Thymus (tissue), 11 donors: ENCODE measurements around the gene METTL16. TPM values are rescaled to one million over a fixed set of nuclear protein-coding genes. Genes with fewer than 3 reads are reported as not detected.
"Not testable (repeated sequence)": the region's sequence is repeated elsewhere in the genome, so short reads cannot be mapped to it uniquely, and the experiment has no call there.

Source experiments
- DNase-seq, 9 donors: peaks; one replicate each; pipeline ENCODE4 v3.0.0-alpha.2; 2013; ENCODE audit warnings: low spot score in 9 of 9, low read depth in 6 of 9, missing footprints in 1 of 9
- H3K27ac ChIP-seq, 2 donors: one replicate each; pipeline ENCODE4 v1.5.1; 2013; ENCODE audit warnings: control low read depth in 1 of 2, low read depth in 1 of 2, low read length in 1 of 2, mild to moderate bottlenecking in 1 of 2, moderate library complexity in 1 of 2
- H3K27me3 ChIP-seq, 2 donors: one replicate each; pipeline ENCODE4 v1.5.1; 2013; ENCODE audit warnings: low read length in 1 of 2; ENCODE audit not compliant: control insufficient read depth in 2 of 2, insufficient read depth in 1 of 2
- H3K36me3 ChIP-seq, 2 donors: one replicate each; pipeline ENCODE4 v1.5.1; 2013; ENCODE audit warnings: low read length in 1 of 2, mild to moderate bottlenecking in 1 of 2, moderate library complexity in 1 of 2; ENCODE audit not compliant: control insufficient read depth in 2 of 2, insufficient read depth in 2 of 2
- H3K4me1 ChIP-seq, 2 donors: one replicate each; pipeline ENCODE4 v1.5.1; 2013; ENCODE audit warnings: low read length in 2 of 2; ENCODE audit not compliant: control insufficient read depth in 2 of 2, insufficient read depth in 2 of 2
- H3K4me3 ChIP-seq, 2 donors: one replicate each; pipeline ENCODE4 v1.5.1; 2013; ENCODE audit warnings: low read length in 2 of 2, control low read depth in 1 of 2, mild to moderate bottlenecking in 1 of 2
- H3K9me3 ChIP-seq, 2 donors: one replicate each; pipeline ENCODE4 v1.5.1; 2013; ENCODE audit warnings: low read length in 1 of 2, mild to moderate bottlenecking in 1 of 2; ENCODE audit not compliant: control insufficient read depth in 2 of 2, insufficient read depth in 1 of 2
- WGBS: extraction: QIAGEN DNeasy Blood & Tissue Kit; methylation state at CpG from one replicate; pipeline ENCODE4 v1.1.7; 2013; 5-methylcytosine and 5-hydroxymethylcytosine counted together
- polyA plus RNA-seq: library from polyadenylated mRNA; stranded (reverse); fragments of 200-250 nt; gene quantifications from one replicate; pipeline ENCODE4 v1.2.3, GENCODE V29; 2013
- total RNA-seq: library from RNA; stranded (reverse); fragments of 120-200 nt; gene quantifications from one replicate; pipeline ENCODE4 v1.2.4, GENCODE V29; 2013
- donor health status: healthy.

METTL16 gene
- total and polyA plus RNA-seq, 2 donors = 19.2 to 37.1 TPM

DNA sequence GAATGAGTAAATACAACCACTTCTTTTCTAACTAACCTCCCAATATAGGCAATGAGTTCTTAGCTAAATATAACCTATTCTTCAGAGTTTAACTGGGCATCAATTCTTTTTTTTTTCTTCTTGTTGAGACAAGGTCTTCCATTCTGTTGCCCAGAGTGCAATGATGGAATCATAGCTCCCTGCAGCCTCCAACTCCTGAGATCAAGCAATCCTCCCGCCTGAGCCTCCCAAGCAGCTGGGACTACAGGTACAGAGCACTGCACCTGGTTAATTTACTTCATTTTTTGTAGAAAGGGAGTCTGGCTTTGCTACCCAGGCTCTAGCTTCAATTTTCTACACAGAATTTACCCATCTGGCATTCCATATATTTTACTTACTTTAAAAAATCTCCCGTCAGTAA, 1.1 kb downstream of the METTL16 start:
- H3K36me3 ChIP-seq = peaks cover 0 to 2% of the 10 kb centered on the region in 2 donors
- peak overlapping the region; percentile 61 to 71 for H3K4me3 ChIP-seq
- H3K27me3 ChIP-seq = no peaks in the 10 kb centered on the region
- peak overlapping the region in 1 of 2 donors; percentile 95 for H3K27ac ChIP-seq
- H3K4me1 ChIP-seq = peaks cover 7 to 14% of the 10 kb centered on the region in 2 donors
- WGBS = 81% methylated on average over 2 of the region's 2 CpGs
- H3K9me3 ChIP-seq = no peaks in the 10 kb centered on the region
- DNase-seq = no peak

DNA sequence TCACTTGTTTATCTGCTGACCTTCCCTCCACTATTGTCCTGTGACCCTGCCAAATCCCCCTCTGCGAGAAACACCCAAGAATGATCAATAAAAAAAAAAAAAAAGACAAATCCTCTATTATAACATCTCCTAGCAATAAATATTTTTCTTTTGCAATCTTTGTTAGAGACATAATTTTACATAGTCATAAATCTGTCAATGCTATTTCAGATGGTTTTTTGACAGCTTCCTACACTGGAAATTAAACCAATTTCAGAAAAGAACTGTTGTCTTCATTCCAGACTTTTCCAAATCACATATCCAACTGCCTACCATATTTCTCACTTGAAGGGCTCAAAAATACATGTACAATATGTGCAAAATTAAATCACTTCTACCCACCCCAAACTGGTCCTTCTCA, 3.7 kb downstream of the METTL16 start:
- WGBS = 96% methylated on average over 1 of the region's 1 CpG
- Histone ChIP-seq H3K4me3 (no peak overlapping the region), H3K4me1 (peaks cover 7 to 14% of the 10 kb centered on the region in 2 donors), H3K27ac (no peak overlapping the region), H3K36me3 (peaks cover 0 to 2% of the 10 kb centered on the region in 2 donors), H3K9me3 (peaks cover 0 to 3% of the 10 kb centered on the region in 2 donors), H3K27me3 (no peaks in the 10 kb centered on the region)
- DNase-seq = no peak

- peaks cover 3 to 10% of the 10 kb centered on the region in 2 donors for H3K4me1 ChIP-seq
- H3K27ac ChIP-seq, DNase-seq, H3K27me3 ChIP-seq, H3K9me3 ChIP-seq, H3K4me3 ChIP-seq, H3K36me3 ChIP-seq: not testable (repeated sequence)
- 99% methylated on average over 29 of the region's 29 CpGs for WGBS
These were observed 4.7 kb downstream of the METTL16 start for GRCh38 chr17:2507015-2507414.

DNA sequence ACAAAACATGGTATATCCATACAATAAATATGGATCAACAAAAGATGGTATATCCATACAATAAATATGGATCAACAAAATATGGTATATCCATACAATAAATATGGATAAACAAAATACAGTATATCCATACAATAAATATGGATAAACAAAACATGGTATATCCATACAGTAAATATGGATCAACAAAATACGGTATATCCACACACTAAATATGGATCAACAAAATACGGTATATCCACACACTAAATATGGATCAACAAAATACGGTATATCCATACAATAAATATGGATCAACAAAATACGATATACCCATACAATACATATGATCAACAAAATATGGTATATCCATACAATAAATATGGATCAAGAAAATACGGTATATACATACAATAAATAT, 8.1 kb downstream of the METTL16 start:
- Histone ChIP-seq H3K36me3 (peaks cover 15 to 17% of the 10 kb centered on the region in 2 donors), H3K27ac (no peak overlapping the region), H3K9me3 (peaks cover 0 to 3% of the 10 kb centered on the region in 2 donors), H3K27me3 (no peaks in the 10 kb centered on the region), H3K4me1 (no peaks in the 10 kb centered on the region), H3K4me3 (no peak overlapping the region)
- DNase-seq = no peak
- 90% methylated on average over 5 of the region's 5 CpGs for whole genome bisulfite sequencing

- H3K27me3 ChIP-seq = no peaks in the 10 kb centered on the region
- DNase-seq = no peak
- WGBS = 98% methylated on average over 8 of the region's 8 CpGs
- H3K4me1 ChIP-seq = no peaks in the 10 kb centered on the region
- H3K4me3 ChIP-seq = no peak overlapping the region
- H3K36me3 ChIP-seq = peaks cover 15 to 20% of the 10 kb centered on the region in 2 donors
- peaks cover 0 to 3% of the 10 kb centered on the region in 2 donors for H3K9me3 ChIP-seq
- no peak overlapping the region for H3K27ac ChIP-seq
These were observed 8.7 kb downstream of the METTL16 start for GRCh38 chr17:2502871-2503580.

GRCh38 chr17:2500446-2500845, 11.2 kb downstream of the METTL16 start:
- no peak for DNase-seq
- Histone ChIP-seq H3K9me3 (peaks cover 0 to 3% of the 10 kb centered on the region in 2 donors), H3K36me3 (peaks cover 15 to 22% of the 10 kb centered on the region in 2 donors), H3K4me3 (no peak overlapping the region), H3K27me3 (no peaks in the 10 kb centered on the region), H3K4me1 (no peaks in the 10 kb centered on the region), H3K27ac (no peak overlapping the region)
- WGBS = 94% methylated on average over 8 of the region's 8 CpGs

GRCh38 chr17:2489286-2489685, 22.4 kb downstream of the METTL16 start:
- WGBS = 97% methylated on average over 15 of the region's 15 CpGs
- not testable (repeated sequence) for H3K27me3 ChIP-seq, H3K9me3 ChIP-seq, H3K27ac ChIP-seq, H3K4me1 ChIP-seq, DNase-seq, H3K36me3 ChIP-seq, H3K4me3 ChIP-seq

- Histone ChIP-seq H3K4me1 (peaks cover 9 to 11% of the 10 kb centered on the region in 2 donors), H3K9me3 (peaks cover 0 to 1% of the 10 kb centered on the region in 2 donors), H3K4me3 (no peak overlapping the region), H3K27me3 (no peaks in the 10 kb centered on the region), H3K27ac (no peak overlapping the region), H3K36me3 (no peaks in the 10 kb centered on the region)
- no peak for DNase-seq
- WGBS = 81% methylated on average over 6 of the region's 6 CpGs
These were observed 24.4 kb downstream of the METTL16 start for GRCh38 chr17:2487306-2487705.

- H3K27ac ChIP-seq, H3K36me3 ChIP-seq, H3K27me3 ChIP-seq, H3K4me3 ChIP-seq, H3K9me3 ChIP-seq, DNase-seq: not testable (repeated sequence)
- H3K4me1 ChIP-seq = peaks cover 10 to 11% of the 10 kb centered on the region in 2 donors
- 99% methylated on average over 4 of the region's 4 CpGs for WGBS
These were observed 25.0 kb downstream of the METTL16 start for GRCh38 chr17:2486709-2487108.
